PC-9 (cell line): ENCODE results near the gene RTKN2.
"Not testable (repeated sequence)": the region's sequence is repeated elsewhere in the genome, so short reads cannot be mapped to it uniquely, and the experiment has no call there.

Experiments used
- CTCF ChIP-seq: fragments of 200-600 bp; sonication (generic); conservative IDR thresholded peaks from 2 replicates; pipeline ENCODE4 v1.6.1; 2017; ENCODE audit warnings: mixed run types, antibody characterized with exemption, mild to moderate bottlenecking, moderate library complexity
- EZH2 ChIP-seq: fragments of 200-600 bp; sonication (generic); IDR thresholded peaks from 2 replicates; pipeline ENCODE4 v1.8.0; 2017; ENCODE audit warnings: antibody characterized with exemption, low read depth

- TF ChIP-seq EZH2, CTCF: not testable (repeated sequence)
Measured at GRCh38 chr10:62280392-62280791, 11.7 kb upstream of the RTKN2 start.
